ENCODE data around the gene BORCS6.

Gene BORCS6

DNA sequence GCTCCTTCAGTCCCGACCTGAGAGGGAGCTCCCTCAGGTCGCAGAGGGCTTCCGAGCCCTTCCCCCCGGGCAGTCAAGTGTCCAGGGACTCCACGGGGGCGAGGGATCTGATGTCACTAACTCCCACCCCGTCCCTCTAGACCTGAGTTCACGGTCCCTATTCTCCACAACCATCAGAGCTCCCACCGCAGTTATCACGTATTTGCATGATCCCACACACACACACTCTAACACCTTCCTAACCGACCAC is 34.1 kb downstream of the BORCS6 start:
- no peak for DNase-seq (ENCODE audit: low read depth in 4 of 4, low spot score in 1 of 4)

GRCh38 chr17:8155231-8155995 is 34.6 kb downstream of the BORCS6 start:
- no peak for DNase-seq (ENCODE audit: low read depth in 4 of 4, low spot score in 1 of 4)

DNA sequence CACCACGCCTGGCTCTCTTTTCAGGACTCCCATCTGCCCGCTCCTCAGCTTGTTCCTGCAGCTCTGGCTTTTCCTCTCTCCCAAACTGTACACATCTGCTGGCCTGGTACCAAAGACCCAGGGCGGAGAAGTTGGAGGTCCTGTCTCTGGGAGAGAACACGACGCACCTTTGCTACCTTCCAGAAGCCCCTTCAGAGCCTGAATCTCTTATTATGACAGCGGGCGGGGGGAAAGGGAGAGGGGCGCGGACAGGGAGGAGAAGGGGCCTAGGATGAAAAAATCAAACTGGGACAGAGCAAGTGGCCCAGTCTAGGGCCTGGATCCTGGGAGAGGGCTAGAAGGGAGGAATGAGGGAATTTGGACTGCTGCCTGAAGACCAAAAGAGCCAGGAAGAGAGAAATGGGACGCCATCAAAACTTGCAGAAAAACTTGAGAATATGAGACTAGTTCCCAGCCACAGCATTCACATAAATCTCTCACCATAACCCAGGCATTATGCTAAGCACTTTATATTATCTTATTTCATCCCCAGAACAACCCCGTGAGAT is 35.3 kb downstream of the BORCS6 start:
- no peak for DNase-seq (ENCODE audit: low read depth in 4 of 4, low spot score in 1 of 4)

DNA sequence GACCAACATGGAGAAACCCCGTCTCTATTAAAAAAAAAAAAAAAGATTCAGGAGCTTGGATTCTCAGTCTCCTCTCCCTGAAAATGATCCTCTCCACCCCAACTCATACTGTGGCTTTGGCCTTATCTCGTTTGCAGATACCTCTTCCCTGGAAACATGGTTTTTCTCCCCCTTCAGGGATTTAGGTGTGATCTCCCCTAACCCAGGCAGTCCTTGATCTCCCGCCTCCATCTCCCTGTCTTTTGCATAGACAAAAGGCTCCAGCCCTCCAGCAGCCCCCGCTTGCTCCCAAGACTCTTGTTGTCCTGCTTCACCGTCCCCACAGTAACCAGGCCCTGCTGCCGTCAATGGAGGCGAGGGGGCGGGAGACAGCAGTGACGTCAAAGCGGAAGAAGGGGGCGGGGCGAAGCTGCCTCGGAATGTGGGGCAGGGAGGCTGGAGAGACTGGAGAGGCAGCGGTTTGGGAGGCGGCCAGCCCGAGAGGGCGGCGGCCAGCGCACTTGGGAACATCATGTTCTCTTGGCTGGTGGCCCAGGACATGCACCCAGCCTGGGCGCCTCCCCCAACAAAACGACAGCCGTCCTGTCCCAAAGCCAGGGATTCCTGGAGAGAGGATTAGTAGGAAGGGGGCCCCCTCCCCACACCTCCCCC is 35.9 kb downstream of the BORCS6 start:
- peak; percentile 63 to 88 (median 72) for DNase-seq (ENCODE audit: low read depth in 4 of 4, low spot score in 1 of 4)

DNA sequence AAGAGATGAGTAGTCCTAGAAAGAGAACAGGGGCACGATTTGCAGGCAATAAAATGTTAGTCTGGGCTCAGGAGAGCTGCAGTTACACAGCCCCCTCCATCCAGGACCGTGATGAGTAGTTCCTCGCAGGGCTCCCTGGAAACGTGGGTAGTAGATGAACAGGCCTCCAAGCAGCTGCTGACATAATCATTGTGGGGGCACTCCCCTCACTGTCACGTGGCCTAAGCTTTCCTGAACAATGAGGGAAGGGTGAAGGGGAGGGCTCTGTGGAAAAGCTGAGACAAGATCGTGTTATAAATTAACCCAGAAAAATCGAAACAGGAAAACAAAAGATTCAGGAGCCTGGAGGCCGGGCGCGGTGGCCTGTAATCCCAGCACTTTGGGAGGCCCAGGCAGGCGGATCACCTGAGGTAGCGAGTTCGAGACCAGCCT is 36.4 kb downstream of the BORCS6 start:
- DNase-seq (ENCODE audit: low read depth in 4 of 4, low spot score in 1 of 4): no peak

DNA sequence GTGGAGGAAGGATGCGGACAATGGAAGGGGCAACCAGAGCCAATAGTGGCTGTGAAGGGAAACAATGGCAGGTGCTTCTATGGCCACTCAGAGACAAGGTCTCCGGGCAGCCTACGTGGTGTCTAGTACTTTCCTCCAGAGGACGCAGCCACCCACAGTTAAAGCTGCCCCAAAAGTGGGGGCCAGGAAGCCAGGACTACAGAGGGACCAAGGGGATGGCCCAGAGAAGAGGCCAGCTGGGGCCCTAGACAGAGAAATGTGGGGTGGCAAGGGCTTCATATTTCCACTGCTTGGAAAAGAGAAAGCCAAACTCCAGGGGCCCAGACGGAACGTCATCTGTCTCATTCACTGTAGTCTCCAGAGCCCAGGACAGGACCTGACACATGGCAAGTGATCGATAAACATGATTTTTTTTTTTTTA is 36.9 kb downstream of the BORCS6 start:
- no peak for DNase-seq (ENCODE audit: low read depth in 4 of 4, low spot score in 1 of 4)

DNA sequence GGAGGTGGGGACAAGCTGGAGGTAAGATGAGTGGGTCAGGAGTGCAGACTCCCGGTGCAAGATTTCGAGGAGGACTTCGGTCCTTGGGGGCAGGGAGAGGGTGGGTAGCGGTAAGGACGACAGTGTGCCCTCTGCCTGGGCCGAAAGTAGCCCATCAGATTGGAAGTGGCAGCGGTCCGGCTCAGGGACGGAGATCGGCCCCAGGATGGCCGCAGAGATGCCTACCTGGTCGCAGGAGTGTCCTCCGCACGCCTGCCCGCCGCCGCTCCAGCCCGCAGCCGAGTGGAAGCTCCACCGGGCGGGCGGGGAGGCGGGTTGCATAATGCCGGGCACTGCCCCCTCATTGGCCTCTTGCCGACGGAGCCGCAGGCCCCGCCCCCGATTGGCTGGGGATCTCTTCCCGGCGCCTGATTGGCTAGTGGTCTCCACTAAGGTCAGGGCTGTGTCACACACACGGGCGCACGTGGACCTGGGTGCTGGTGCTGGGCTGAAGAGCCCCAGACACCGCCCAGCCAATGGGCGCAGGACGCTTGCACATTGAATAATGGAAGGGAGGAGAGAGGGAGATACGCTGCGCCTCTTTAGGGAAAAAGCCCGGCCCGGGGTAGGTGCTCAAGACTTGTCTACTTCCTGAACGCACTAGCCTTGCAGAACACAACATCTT is 37.7 kb downstream of the BORCS6 start, which contains the start of gene PER1:
Gene PER1 (minus strand): TSS at position 293 of the 664 bp plus-strand sequence. CDS start 1,698 bp downstream, outside the sequence.
- DNase-seq (ENCODE audit: low read depth in 4 of 4, low spot score in 1 of 4): peak in 3 of 4 experiments; percentile 59 to 94 (median 82)

DNA sequence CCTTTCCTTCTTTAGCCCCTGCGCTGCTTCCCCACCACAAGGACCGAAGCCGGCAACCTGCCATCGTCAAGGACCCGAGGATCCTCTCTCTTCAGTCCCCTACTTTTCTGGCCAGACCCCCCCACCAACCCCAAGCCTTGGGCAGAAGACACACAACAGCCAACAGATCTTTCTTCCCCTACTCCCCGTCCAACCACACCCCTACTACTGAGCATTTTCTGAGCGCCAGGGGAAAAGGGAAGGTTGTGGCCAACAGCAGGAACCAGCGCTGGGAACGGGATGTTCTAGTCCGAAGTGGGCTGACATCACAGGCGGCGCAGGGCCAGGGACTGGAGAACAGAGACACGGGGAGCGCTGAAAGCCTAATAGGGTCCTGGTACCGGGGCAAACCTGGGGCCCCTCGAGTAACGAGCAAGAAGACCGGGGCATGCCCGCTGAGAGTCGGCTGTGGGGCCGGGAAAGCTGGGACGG is 38.3 kb downstream of the BORCS6 start:
- no peak for DNase-seq (ENCODE audit: low read depth in 4 of 4, low spot score in 1 of 4)

GRCh38 chr17:8151120-8151640 is 38.8 kb downstream of the BORCS6 start:
- peak; percentile 71 to 83 (median 78) for DNase-seq (ENCODE audit: low read depth in 4 of 4, low spot score in 1 of 4)

DNA sequence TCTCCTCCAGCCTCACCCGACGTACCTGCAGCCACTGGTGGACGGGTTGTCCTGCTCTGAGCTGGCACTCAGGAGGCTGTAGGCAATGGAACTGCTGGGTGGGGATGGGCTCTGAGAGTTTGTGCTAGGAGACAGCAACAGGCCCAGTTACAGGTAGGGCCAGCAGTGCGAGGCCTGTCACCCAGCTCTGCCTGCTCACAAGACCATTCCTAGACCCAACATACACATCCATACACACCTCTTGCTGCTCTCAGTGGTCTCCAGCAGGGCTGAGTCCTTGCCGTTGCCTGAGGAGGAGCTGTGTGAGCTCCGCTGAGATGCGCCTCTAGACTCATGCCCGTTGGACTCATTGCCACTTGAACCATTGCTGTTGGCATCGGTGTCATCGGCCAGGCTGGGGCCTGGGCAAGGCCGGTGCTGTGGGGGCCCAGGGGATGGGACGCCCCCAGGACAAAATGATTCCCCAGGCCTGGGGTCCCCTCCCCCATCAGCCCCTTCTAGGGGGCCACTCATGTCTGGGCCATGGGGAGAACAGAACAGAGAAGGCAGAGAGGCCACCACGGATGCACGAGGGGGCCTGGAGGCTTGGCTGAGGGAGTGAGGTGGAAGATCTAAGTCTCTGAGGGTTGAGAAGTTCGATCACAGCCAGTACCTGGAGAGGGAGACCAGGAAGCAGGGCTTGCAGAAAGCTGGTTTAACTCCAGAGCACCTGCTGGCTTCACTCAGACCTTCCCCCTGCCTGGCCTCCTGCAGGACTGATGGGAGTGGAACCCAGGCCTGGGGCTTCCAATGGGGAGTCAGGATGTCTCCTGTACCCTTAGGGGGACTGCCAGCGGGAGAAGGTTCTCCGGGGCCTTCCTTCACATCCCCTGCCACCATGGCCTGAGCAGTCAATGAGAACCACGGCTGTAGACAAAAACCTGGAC is 39.5 kb downstream of the BORCS6 start:
- DNase-seq (ENCODE audit: low read depth in 4 of 4, low spot score in 1 of 4): no peak

- no peak for DNase-seq (ENCODE audit: low read depth in 4 of 4, low spot score in 1 of 4)
Measured at GRCh38 chr17:8149419-8150193, 40.4 kb downstream of the BORCS6 start.

DNA sequence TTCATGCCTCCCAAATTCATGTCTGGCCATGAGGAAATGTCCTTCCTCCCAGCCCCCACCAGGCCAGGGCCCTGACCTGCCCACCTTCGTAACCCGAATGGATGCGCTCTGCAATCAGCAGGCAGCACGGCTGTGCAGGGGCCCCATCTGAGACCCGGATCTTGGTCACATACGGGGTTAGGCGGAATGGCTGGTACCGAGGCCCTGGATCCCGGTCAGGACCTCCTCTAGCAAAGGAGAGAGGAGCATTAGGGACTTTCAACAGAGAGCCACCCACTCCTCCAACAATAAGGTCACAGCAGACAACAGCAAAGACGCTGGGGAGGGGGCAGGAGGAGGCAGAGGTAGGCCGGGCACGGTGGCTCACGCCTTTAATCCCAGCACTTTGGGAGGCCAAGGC is 41.4 kb downstream of the BORCS6 start:
- DNase-seq (ENCODE audit: low read depth in 4 of 4, low spot score in 1 of 4): no peak

GRCh38 chr17:8147805-8148404 is 42.1 kb downstream of the BORCS6 start:
- DNase-seq (ENCODE audit: low read depth in 4 of 4, low spot score in 1 of 4): no peak

DNA sequence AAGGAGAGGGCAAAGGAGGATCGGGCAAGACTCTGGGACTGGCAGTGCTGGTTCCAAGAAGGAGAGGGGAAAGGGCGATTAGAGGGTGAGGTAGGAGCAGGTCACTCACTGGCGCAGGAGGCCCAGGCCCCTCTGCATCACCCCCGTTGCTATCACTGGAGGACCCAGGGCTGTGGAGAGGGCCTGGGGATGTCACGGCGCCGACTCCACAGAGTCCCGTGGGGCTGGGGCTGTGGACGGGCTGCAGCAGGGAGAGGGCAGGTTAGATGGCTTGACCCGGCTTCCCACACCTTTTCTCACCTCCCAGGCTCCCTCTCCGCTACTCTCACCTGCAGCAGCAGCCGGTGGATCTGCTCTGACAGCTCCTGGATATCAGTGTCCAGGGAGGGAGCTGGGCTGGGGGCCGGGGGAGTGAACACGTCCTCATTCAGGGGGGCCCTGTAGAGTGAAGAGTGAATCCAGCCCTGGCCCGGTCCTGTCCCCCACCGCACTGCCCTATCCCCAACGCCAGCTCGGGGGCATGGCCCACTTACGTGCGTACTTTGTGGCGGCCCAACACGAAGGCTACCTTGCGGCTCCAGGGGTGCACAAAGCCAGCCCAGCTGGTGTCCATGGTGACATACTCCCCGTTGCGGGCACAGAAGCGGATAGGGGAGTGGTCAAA is 42.7 kb downstream of the BORCS6 start:
- no peak for DNase-seq (ENCODE audit: low read depth in 4 of 4, low spot score in 1 of 4)

DNA sequence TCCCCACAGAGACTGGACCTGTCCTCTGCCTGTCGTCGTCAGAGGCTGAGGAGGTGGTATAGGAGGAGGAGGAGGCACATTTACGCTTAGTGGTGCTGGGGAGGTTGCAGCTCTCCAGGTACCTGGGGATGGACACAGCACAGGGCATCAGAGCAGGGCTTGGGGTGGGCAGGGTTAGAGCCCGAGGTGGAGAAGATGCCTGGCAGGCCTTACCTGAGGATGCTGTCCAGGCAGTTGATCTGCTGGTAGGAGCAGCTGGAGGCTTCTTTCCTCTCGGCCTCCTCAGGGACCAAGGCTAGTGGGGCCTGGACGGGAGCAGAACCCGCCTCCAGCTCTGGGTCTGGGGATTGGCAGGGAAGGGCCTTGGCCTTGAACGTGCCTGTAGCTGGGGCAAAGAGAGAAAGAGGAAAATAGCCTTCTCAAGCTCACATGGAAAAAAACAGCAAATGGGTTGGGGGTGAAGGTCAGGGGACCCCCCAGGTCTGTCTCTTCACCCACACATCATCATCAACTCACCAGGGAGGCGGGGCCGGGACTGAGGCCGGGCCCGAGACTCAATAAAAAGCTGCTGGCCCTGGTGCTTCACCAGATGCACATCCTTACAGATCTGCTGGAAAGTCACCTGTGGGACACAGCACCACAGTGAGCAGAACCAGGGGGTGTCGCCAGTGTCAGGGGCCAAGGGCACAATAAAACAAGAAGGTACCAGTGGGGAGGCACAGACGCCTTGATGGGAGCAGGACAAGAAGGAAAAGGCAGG is 43.4 kb downstream of the BORCS6 start:
- DNase-seq (ENCODE audit: low read depth in 4 of 4, low spot score in 1 of 4): no peak

- no peak for DNase-seq (ENCODE audit: low read depth in 4 of 4, low spot score in 1 of 4)
Measured at GRCh38 chr17:8145811-8146210, 44.2 kb downstream of the BORCS6 start.

DNA sequence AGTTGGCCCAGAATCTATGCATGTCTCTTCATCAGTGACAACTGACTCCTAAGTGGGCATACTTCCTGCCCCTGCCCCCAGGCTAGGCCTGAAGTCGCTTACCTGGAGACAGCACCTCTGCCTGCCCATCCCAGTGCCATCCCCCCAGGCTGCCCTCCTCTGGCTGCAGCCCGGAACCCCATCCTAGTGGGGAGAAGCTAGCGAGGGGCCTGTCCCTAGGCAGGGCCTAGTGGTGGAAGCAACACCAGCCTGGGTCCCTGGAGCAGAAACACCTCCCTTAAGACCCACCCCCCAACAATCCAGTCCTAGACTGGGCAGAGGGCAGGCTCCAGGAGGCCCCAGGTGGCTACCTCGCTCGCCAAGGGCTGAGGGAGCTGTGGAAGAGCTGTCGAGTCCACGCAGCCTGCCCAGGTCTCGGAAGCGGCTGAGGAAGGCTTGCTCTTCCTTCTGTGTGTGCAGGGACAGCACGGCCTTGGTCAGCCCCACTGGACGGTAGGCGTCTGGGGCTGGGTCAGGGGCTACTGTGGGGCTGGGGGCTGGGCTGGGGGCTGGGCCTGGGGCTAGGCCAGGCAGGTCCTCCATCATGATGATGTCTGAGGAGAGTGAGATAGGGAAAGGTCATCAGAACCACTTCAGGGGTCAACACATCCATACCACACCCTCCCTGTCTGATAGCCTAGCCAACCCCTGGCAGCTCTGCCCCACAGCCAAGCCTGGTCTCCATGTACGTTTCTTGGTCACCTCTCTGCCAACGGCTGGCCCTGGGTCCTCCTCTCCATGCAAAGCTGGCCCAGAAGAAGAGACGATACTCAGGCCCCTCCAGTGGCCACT is 45.4 kb downstream of the BORCS6 start:
- DNase-seq (ENCODE audit: low read depth in 4 of 4, low spot score in 1 of 4): no peak

Measured in stimulated activated CD4-positive, alpha-beta T cell treated with anti-CD3 and anti-CD28 coated beads, Interleukin-1b, Interleukin-23, amount 100 ng/mL, for 24 hours (primary cell).